ENCODE measurements around the gene SND1.
A peak's percentile ranks its signal among the peaks of the same experiment; 100 is the strongest.

Gene SND1

GRCh38 chr7:128019288-128019687, 367.3 kb downstream of the SND1 start:
- no peak for DNase-seq (ENCODE audit: low read depth in 2 of 2)

GRCh38 chr7:128020159-128020558, 368.2 kb downstream of the SND1 start:
- DNase-seq (ENCODE audit: low read depth in 2 of 2) = no peak

GRCh38 chr7:128021366-128021765, 369.4 kb downstream of the SND1 start:
- DNase-seq (ENCODE audit: low read depth in 2 of 2) = no peak

GRCh38 chr7:128022631-128023532, 370.9 kb downstream of the SND1 start:
- DNase-seq (ENCODE audit: low read depth in 2 of 2) = no peak

- no peak for DNase-seq (ENCODE audit: low read depth in 2 of 2)
Observed at GRCh38 chr7:128024151-128024550, 372.2 kb downstream of the SND1 start.

- DNase-seq (ENCODE audit: low read depth in 2 of 2) = no peak
Observed at GRCh38 chr7:128025380-128025779, 373.4 kb downstream of the SND1 start.

GRCh38 chr7:128025819-128026218, 373.8 kb downstream of the SND1 start:
- DNase-seq (ENCODE audit: low read depth in 2 of 2) = no peak

GRCh38 chr7:128026551-128026950, 374.6 kb downstream of the SND1 start:
- no peak for DNase-seq (ENCODE audit: low read depth in 2 of 2)

GRCh38 chr7:128027485-128027980, 375.5 kb downstream of the SND1 start:
- no peak for DNase-seq (ENCODE audit: low read depth in 2 of 2)

GRCh38 chr7:128029405-128029995, 377.5 kb downstream of the SND1 start:
- no peak for DNase-seq (ENCODE audit: low read depth in 2 of 2)

- DNase-seq (ENCODE audit: low read depth in 2 of 2) = no peak
Observed at GRCh38 chr7:128030263-128030653, 378.3 kb downstream of the SND1 start.

- DNase-seq (ENCODE audit: low read depth in 2 of 2) = peak in 1 of 2 donors; percentile 20
Observed at GRCh38 chr7:128030654-128031611, 378.9 kb downstream of the SND1 start, which contains the start of gene LRRC4. TSS of gene LRRC4 (minus strand) at chr7:128031437. CDS start at chr7:128030640, 797 bp downstream.

- DNase-seq (ENCODE audit: low read depth in 2 of 2) = peak; percentile 33
Observed at GRCh38 chr7:128031901-128032604, 380.1 kb downstream of the SND1 start.

GRCh38 chr7:128032605-128033235, 380.7 kb downstream of the SND1 start:
- no peak for DNase-seq (ENCODE audit: low read depth in 2 of 2)

GRCh38 chr7:128033246-128033645, 381.3 kb downstream of the SND1 start:
- DNase-seq (ENCODE audit: low read depth in 2 of 2) = no peak

GRCh38 chr7:128034825-128035224, 382.8 kb downstream of the SND1 start:
- no peak for DNase-seq (ENCODE audit: low read depth in 2 of 2)

- no peak for DNase-seq (ENCODE audit: low read depth in 2 of 2)
Observed at GRCh38 chr7:128035712-128036111, 383.7 kb downstream of the SND1 start.

- DNase-seq (ENCODE audit: low read depth in 2 of 2) = no peak
Observed at GRCh38 chr7:128036226-128036940, 384.4 kb downstream of the SND1 start.

- DNase-seq (ENCODE audit: low read depth in 2 of 2) = no peak
Observed at GRCh38 chr7:128037081-128037480, 385.1 kb downstream of the SND1 start.

Measured in activated CD4-positive, alpha-beta T cell treated with anti-CD3 and anti-CD28 coated beads for 24 hours (primary cell).